HG03175 (cell line): ENCODE results near the gene NPFFR1.
"Not testable (repeated sequence)": the region's sequence is repeated elsewhere in the genome, so short reads cannot be mapped to it uniquely, and the experiment has no call there.

Source experiments
- ATAC-seq: cut with Tn5 transposase; IDR thresholded peaks from one replicate; pipeline ENCODE4 v1.9.1; 2021; ENCODE audit warnings: mild to moderate bottlenecking, moderate library complexity; ENCODE audit not compliant: unreplicated experiment

Gene NPFFR1

GRCh38 chr10:70260734-70261133 is 23.1 kb downstream of the NPFFR1 start:
- no peak for ATAC-seq

GRCh38 chr10:70260259-70260658 is 23.5 kb downstream of the NPFFR1 start:
- no peak for ATAC-seq

- ATAC-seq: no peak
These were observed 25.6 kb downstream of the NPFFR1 start for GRCh38 chr10:70258216-70258615.

GRCh38 chr10:70257816-70258215 is 26.0 kb downstream of the NPFFR1 start:
- not testable (repeated sequence) for ATAC-seq

- no peak for ATAC-seq
These were observed 27.3 kb downstream of the NPFFR1 start for GRCh38 chr10:70256463-70256862.

- ATAC-seq: no peak
These were observed 28.2 kb downstream of the NPFFR1 start for GRCh38 chr10:70255329-70256299.

GRCh38 chr10:70254778-70255328 is 29.0 kb downstream of the NPFFR1 start:
- ATAC-seq: no peak

GRCh38 chr10:70253878-70254765 is 29.7 kb downstream of the NPFFR1 start:
- ATAC-seq: no peak

GRCh38 chr10:70250961-70251680 is 32.7 kb downstream of the NPFFR1 start:
- no peak for ATAC-seq

GRCh38 chr10:70247360-70247759 is 36.4 kb downstream of the NPFFR1 start:
- no peak for ATAC-seq

- no peak for ATAC-seq
These were observed 42.7 kb downstream of the NPFFR1 start for GRCh38 chr10:70241081-70241480.

- ATAC-seq: not testable (repeated sequence)
These were observed 43.8 kb downstream of the NPFFR1 start for GRCh38 chr10:70239986-70240385.

- not testable (repeated sequence) for ATAC-seq
These were observed 44.5 kb downstream of the NPFFR1 start for GRCh38 chr10:70239077-70239976.

GRCh38 chr10:70237958-70238536 is 45.8 kb downstream of the NPFFR1 start:
- not testable (repeated sequence) for ATAC-seq

- ATAC-seq: no peak
These were observed 48.9 kb downstream of the NPFFR1 start for GRCh38 chr10:70234668-70235447.

- ATAC-seq: no peak
These were observed 49.9 kb downstream of the NPFFR1 start for GRCh38 chr10:70233939-70234300.

- ATAC-seq: peak; percentile 85
These were observed 50.5 kb downstream of the NPFFR1 start, which contains the start of gene PPA1 for GRCh38 chr10:70233109-70233938. Gene PPA1, minus strand, starts transcription at chr10:70233429. Its CDS starts 102 bp downstream, at chr10:70233327.

- no peak for ATAC-seq
These were observed 51.0 kb downstream of the NPFFR1 start for GRCh38 chr10:70232859-70233108.
